WTC11 (cell line): Measurements from ENCODE around the gene CAMTA1.

ENCODE experiments used
- ATF3 ChIP-seq: sonication (generic); formaldehyde crosslinking; conservative IDR thresholded peaks from 2 replicates; pipeline ENCODE4 v1.8.1; 2022; ENCODE audit warnings: mild to moderate bottlenecking, missing genetic modification reagents
- ATF6 ChIP-seq: sonication (generic); formaldehyde crosslinking; IDR thresholded peaks from 2 replicates; pipeline ENCODE4 v1.8.1; 2023; ENCODE audit warnings: mild to moderate bottlenecking, missing genetic modification reagents
- CREB1 ChIP-seq: sonication (generic); formaldehyde crosslinking; IDR thresholded peaks from 2 replicates; pipeline ENCODE4 v1.8.0; 2023; ENCODE audit warnings: mild to moderate bottlenecking, missing genetic modification reagents
- CREM ChIP-seq: sonication (generic); formaldehyde crosslinking; IDR thresholded peaks from 2 replicates; pipeline ENCODE4 v1.8.1; 2022; ENCODE audit warnings: mild to moderate bottlenecking, missing genetic modification reagents, moderate library complexity
- CTCF ChIP-seq: fragments of 200-600 bp; IDR thresholded peaks from 2 replicates; pipeline ENCODE4 v1.8.0; 2022; ENCODE audit warnings: antibody characterized with exemption
- E2F4 ChIP-seq: sonication (generic); formaldehyde crosslinking; IDR thresholded peaks from 2 replicates; pipeline ENCODE4 v1.8.1; 2022; ENCODE audit warnings: low read depth, mild to moderate bottlenecking, moderate library complexity, missing genetic modification reagents, borderline replicate concordance
- ESRRA ChIP-seq: sonication (generic); formaldehyde crosslinking; IDR thresholded peaks from 2 replicates; pipeline ENCODE4 v1.8.1; 2022; ENCODE audit warnings: mild to moderate bottlenecking, missing genetic modification reagents, borderline replicate concordance
- MAX ChIP-seq: sonication (generic); formaldehyde crosslinking; IDR thresholded peaks from 2 replicates; pipeline ENCODE4 v1.8.0; 2022; ENCODE audit warnings: mild to moderate bottlenecking, missing genetic modification reagents
- SP1 ChIP-seq: sonication (generic); formaldehyde crosslinking; conservative IDR thresholded peaks from 2 replicates; pipeline ENCODE4 v1.8.1; 2022; ENCODE audit warnings: missing genetic modification reagents
- TCF7 ChIP-seq: sonication (generic); formaldehyde crosslinking; IDR thresholded peaks from 2 replicates; pipeline ENCODE4 v1.8.0; 2022; ENCODE audit warnings: mild to moderate bottlenecking, low read depth, missing genetic modification reagents, moderate library complexity
- USF2 ChIP-seq: sonication (generic); formaldehyde crosslinking; IDR thresholded peaks from 2 replicates; pipeline ENCODE4 v1.8.1; 2023; ENCODE audit warnings: mild to moderate bottlenecking, missing genetic modification reagents, moderate library complexity
- ZBTB21 ChIP-seq: sonication (generic); formaldehyde crosslinking; IDR thresholded peaks from 2 replicates; pipeline ENCODE4 v1.8.1; 2023; ENCODE audit warnings: mild to moderate bottlenecking, missing genetic modification reagents, borderline replicate concordance

- TF ChIP-seq USF2 (CRISPR knock-in tag) (no peak), ZBTB21 (CRISPR knock-in tag) (no peak), ATF6 (no peak), CTCF (no peak), ESRRA (CRISPR knock-in tag) (no peak), CREB1 (CRISPR knock-in tag) (no peak), TCF7 (no peak), CREM (CRISPR knock-in tag) (no peak), ATF3 (CRISPR knock-in tag) (no peak), MAX (CRISPR knock-in tag) (no peak), SP1 (CRISPR knock-in tag) (no peak), E2F4 (CRISPR knock-in tag) (no peak)
Measured at GRCh38 chr1:7279769-7280168, 494.5 kb downstream of the CAMTA1 start.
